Nephron progenitor cell (in vitro differentiated cells): ENCODE results near the gene RBM4.

Source experiments
- DNase-seq: peaks from one replicate; pipeline ENCODE4 v3.0.0; 2021
- H3K27ac Mint-ChIP-seq: 2 replicates; pipeline ENCODE4 v1.8.0; 2021; ENCODE audit warnings: mild to moderate bottlenecking, moderate library complexity, mixed read lengths
- H3K27me3 Mint-ChIP-seq: 2 replicates; pipeline ENCODE4 v1.8.0; 2021; ENCODE audit warnings: mild to moderate bottlenecking, low read depth, mixed read lengths; ENCODE audit not compliant: poor library complexity
- H3K36me3 Mint-ChIP-seq: 2 replicates; pipeline ENCODE4 v1.8.0; 2021; ENCODE audit warnings: low read depth, mixed read lengths
- H3K4me1 Mint-ChIP-seq: 2 replicates; pipeline ENCODE4 v1.8.0; 2021; ENCODE audit warnings: mixed read lengths
- H3K4me3 Mint-ChIP-seq: 2 replicates; pipeline ENCODE4 v1.8.0; 2021; ENCODE audit warnings: mild to moderate bottlenecking, moderate library complexity, mixed read lengths
- H3K9me3 Mint-ChIP-seq: 2 replicates; pipeline ENCODE4 v1.8.0; 2021; ENCODE audit warnings: mild to moderate bottlenecking, moderate library complexity, mixed read lengths
- CTCF ChIP-seq: fragments of 200-600 bp; sonication (generic); IDR thresholded peaks from 2 replicates; pipeline ENCODE4 v1.5.0; 2021; ENCODE audit warnings: antibody characterized with exemption

The RBM4 gene

GRCh38 chr11:66676282-66676919 lies 37.9 kb downstream of the RBM4 start:
- peaks cover 2% of the 10 kb centered on the region for H3K9me3 Mint-ChIP-seq
- H3K27ac Mint-ChIP-seq, result peak overlapping the region; percentile 100
- peaks cover 48% of the 10 kb centered on the region for H3K4me1 Mint-ChIP-seq
- peak overlapping the region; percentile 93 for H3K4me3 Mint-ChIP-seq
- H3K27me3 Mint-ChIP-seq, result no peaks in the 10 kb centered on the region
- H3K36me3 Mint-ChIP-seq, result peaks cover 27% of the 10 kb centered on the region
- no peak for TF ChIP-seq CTCF
- DNase-seq, result no peak

- no peaks in the 10 kb centered on the region for H3K27me3 Mint-ChIP-seq
- DNase-seq, result no peak
- H3K4me3 Mint-ChIP-seq, result peak overlapping the region; percentile 93
- H3K27ac Mint-ChIP-seq, result peak overlapping the region; percentile 100
- peaks cover 48% of the 10 kb centered on the region for H3K4me1 Mint-ChIP-seq
- H3K9me3 Mint-ChIP-seq, result peaks cover 5% of the 10 kb centered on the region
- peaks cover 27% of the 10 kb centered on the region for H3K36me3 Mint-ChIP-seq
- TF ChIP-seq CTCF, result no peak
These were observed 38.6 kb downstream of the RBM4 start for GRCh38 chr11:66676931-66677598.

GRCh38 chr11:66677599-66678375 lies 39.3 kb downstream of the RBM4 start, which contains the start of gene RBM4B:
RBM4B (minus strand) TSS chr11:66677887; CDS start chr11:66677079, 808 bp downstream.
- Mint-ChIP-seq H3K36me3 (peaks cover 25% of the 10 kb centered on the region), H3K9me3 (peaks cover 5% of the 10 kb centered on the region), H3K27me3 (no peaks in the 10 kb centered on the region), H3K4me1 (peaks cover 47% of the 10 kb centered on the region), H3K27ac (peak within 1 kb of the TSS; percentile 100), H3K4me3 (peak within 1 kb of the TSS; percentile 93)
- TF ChIP-seq CTCF, result no peak
- DNase-seq, result peak; percentile 99

- peaks cover 5% of the 10 kb centered on the region for H3K9me3 Mint-ChIP-seq
- no peak overlapping the region for H3K27ac Mint-ChIP-seq
- peaks cover 33% of the 10 kb centered on the region for H3K36me3 Mint-ChIP-seq
- H3K4me3 Mint-ChIP-seq, result no peak overlapping the region
- peaks cover 26% of the 10 kb centered on the region for H3K4me1 Mint-ChIP-seq
- no peak for TF ChIP-seq CTCF
- H3K27me3 Mint-ChIP-seq, result no peaks in the 10 kb centered on the region
- DNase-seq, result no peak
These were observed 42.6 kb downstream of the RBM4 start for GRCh38 chr11:66680966-66681645.

GRCh38 chr11:66683877-66684276 lies 45.4 kb downstream of the RBM4 start:
- no peak for TF ChIP-seq CTCF

More at GRCh38 chr11:66683877-66684276, 45.4 kb downstream of the RBM4 start:
- peaks cover 5% of the 10 kb centered on the region for H3K9me3 Mint-ChIP-seq
- H3K27me3 Mint-ChIP-seq, result no peaks in the 10 kb centered on the region
- no peak overlapping the region for H3K4me3 Mint-ChIP-seq
- no peak for DNase-seq
- H3K27ac Mint-ChIP-seq, result no peak overlapping the region
- peaks cover 4% of the 10 kb centered on the region for H3K4me1 Mint-ChIP-seq
- H3K36me3 Mint-ChIP-seq, result peaks cover 36% of the 10 kb centered on the region
